Hindlimb muscle (tissue), 1 donor: ENCODE results near the gene THAP10. TPM values are rescaled to one million over a fixed set of nuclear protein-coding genes. Genes with fewer than 3 reads are reported as not detected.
A peak's percentile ranks its signal among the peaks of the same experiment; 100 is the strongest.

Experiments used
- DNase-seq: peaks from one replicate; pipeline ENCODE4 v3.0.0-alpha.2; 2013
- polyA plus RNA-seq: library from polyadenylated mRNA; unstranded; fragments of 120-200 nt; gene quantifications from one replicate; pipeline ENCODE4 v1.2.1, GENCODE V29; 2013; ENCODE audit not compliant: insufficient read length

THAP10 gene
- polyA plus RNA-seq, 1 donor = 2.1 TPM

DNA sequence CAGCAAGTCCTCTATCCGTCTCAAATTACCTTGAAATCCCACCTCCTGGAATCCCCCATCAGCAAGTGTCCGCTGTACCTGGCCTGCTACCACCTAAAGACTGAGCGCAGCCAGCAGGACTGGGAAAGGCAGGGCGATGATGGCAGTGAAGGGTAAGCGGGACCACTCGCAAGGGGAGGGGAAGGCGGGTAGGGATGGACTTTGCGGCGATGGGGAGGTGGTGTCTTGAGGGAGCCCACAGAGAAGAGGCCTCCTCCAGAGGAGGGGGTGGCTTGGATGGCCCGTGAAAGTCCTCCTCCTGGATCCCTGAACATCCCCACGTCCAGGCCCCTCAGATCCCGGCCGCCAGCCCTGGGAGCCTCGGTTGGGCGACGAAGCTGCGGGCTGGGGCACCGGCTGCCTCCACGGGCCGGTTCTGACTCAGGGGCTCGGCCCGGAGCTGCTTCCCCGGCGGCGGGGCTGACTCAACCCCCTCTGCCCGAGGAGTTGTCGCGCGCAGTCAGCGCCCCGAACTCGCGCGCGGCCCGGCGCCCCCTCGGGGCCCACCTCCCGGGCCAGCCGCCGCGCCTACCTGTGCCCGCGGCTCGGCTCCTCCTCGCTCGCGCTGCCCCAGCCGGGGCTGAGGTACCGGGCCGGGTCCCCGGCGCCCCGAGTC is 38.8 kb downstream of the THAP10 start:
- peak; percentile 67 for DNase-seq

GRCh38 chr15:70852501-70853317 is 39.5 kb downstream of the THAP10 start:
- DNase-seq = no peak

DNA sequence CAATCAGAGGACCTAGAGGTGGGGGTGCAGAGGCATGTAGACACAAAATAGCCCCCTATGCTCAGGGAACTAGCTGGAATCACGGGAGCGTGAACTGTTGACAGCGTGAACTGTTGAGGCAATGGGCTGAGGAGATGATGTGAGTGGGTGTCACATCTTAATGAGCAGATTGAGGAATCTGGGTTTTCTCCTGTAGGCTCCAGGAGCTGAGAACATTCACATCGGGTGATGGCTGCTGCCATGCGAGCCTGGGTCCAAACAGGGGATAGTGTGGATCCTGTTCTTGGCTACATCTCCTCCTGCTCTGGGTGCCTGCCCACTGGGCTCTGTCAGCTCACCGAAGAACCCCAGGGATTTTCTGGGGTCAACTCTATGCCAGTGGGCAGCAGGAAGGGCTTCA is 40.3 kb downstream of the THAP10 start:
- DNase-seq = no peak

DNA sequence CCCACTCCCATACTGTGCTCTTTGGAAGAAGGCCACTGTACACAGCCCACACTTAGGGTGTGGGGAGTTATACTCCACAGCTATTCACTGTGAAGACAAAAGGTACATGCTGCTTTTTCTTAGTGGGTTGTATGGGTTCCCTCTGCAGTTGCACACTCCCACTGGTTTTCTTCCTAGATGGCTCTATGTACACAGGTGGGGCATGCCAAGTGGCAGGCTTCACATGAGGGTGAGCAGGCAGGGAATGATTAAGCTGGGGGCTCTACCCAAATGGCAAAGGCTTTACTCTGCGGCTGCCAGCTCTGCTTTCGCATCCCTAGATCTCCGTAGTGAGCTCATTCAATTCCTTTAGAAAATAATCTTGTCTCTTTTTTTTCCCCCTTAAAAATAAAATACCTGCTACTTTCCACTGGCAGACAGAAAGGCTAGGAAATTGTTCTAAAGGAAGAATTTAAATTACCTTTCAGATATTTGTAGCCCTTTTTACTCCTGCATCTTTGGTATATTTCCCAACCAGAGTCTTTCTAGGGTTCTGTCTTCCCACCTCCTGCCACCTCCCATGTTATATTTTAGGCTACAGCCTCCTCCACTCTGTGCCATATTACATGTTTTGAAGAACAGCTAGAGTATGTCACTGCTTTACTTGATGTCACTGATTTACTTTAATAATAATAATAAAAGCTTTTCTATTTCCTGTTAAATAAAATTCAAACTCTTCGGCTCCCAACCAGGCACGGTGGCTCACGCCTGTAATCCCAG is 46.5 kb downstream of the THAP10 start:
- no peak for DNase-seq

- DNase-seq = no peak
Observed at GRCh38 chr15:70837476-70837875, 54.8 kb downstream of the THAP10 start.

DNA sequence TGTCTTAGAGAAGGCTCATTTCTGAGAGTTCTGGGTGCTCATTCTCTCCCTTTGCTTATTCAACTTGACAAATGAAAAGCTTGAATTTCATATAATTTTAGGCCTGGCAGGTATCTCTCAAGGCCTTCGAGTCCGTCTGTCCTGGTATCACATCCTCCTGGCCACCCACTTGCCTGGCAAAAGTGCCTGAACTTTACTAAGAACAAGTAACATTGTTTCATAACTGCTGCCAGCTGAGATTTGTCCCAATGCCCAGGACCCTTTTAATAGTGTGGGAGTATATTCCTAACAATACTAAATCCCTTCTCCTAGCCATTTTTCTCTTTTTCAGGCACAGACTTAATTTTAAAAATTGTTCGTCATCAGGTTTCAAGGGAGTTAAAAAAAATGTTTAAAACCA is 56.4 kb downstream of the THAP10 start:
- DNase-seq = no peak

DNA sequence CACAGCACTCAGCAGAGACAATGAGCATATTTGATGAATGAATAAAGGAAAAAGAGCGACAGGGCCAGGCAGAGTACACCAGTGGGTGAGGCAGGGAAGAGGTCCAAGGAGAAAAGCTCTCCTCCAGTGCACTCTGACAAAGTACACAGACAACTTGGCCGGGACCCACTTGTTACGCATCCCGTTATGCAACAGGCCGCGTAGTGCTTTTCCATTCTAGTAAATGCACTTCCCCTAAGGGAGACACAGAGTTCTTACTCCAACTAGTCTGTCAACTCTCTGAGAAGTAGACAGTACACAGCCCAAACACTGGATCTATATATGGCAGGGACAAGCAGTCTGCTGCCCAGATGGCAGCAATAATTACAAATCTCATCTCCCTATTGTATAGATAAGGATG is 56.8 kb downstream of the THAP10 start:
- DNase-seq = no peak

GRCh38 chr15:70834999-70835398 is 57.2 kb downstream of the THAP10 start:
- DNase-seq = no peak

GRCh38 chr15:70833861-70834765 is 58.1 kb downstream of the THAP10 start:
- peak; percentile 56 for DNase-seq

GRCh38 chr15:70833422-70833821 is 58.8 kb downstream of the THAP10 start:
- no peak for DNase-seq

- no peak for DNase-seq
Observed at GRCh38 chr15:70832176-70832575, 60.1 kb downstream of the THAP10 start.

Other genes starting within 250 kb of the THAP10 start
- 127 TPM for gene UACA, start 128.9 kb downstream of the THAP10 start, polyA plus RNA-seq
- gene LARP6, start 38.3 kb downstream of the THAP10 start, polyA plus RNA-seq = 10.9 TPM
- gene LRRC49, start 393 bp upstream of the THAP10 start, polyA plus RNA-seq = 5.9 TPM
- 17.5 TPM for gene THSD4, start 223.0 kb upstream of the THAP10 start, polyA plus RNA-seq